Muscle layer of colon (tissue), 2 donors: ENCODE results near the gene PDE2A.
"Not testable (repeated sequence)": the region's sequence is repeated elsewhere in the genome, so short reads cannot be mapped to it uniquely, and the experiment has no call there.

Experiments
- H3K27ac ChIP-seq: one replicate; pipeline ENCODE4 v1.7.0; 2013; ENCODE audit warnings: low read depth, mild to moderate bottlenecking, low read length, moderate library complexity
- H3K27me3 ChIP-seq, 2 donors: one replicate each; pipeline ENCODE4 v1.7.0; 2013; ENCODE audit warnings: low read length in 2 of 2, mild to moderate bottlenecking in 2 of 2; ENCODE audit not compliant: insufficient read depth in 2 of 2, control insufficient read depth in 1 of 2
- H3K36me3 ChIP-seq: one replicate; pipeline ENCODE4 v1.7.0; 2013; ENCODE audit warnings: mild to moderate bottlenecking, low read length; ENCODE audit not compliant: insufficient read depth
- H3K4me1 ChIP-seq: one replicate; pipeline ENCODE4 v1.7.0; 2013; ENCODE audit warnings: mild to moderate bottlenecking, low read length; ENCODE audit not compliant: insufficient read depth
- H3K4me3 ChIP-seq, 2 donors: one replicate each; pipeline ENCODE4 v1.7.0; 2013; ENCODE audit warnings: low read length in 2 of 2, low read depth in 1 of 2, mild to moderate bottlenecking in 1 of 2, moderate library complexity in 1 of 2
- H3K9ac ChIP-seq: one replicate; pipeline ENCODE4 v1.7.0; 2013; ENCODE audit warnings: low read length
- H3K9me3 ChIP-seq: one replicate; pipeline ENCODE4 v1.7.0; 2013; ENCODE audit warnings: mild to moderate bottlenecking, low read length
- donor health status: abdominal sarcoma.
- donor health status: Adenocarcinoma of cecum.

The PDE2A gene

DNA sequence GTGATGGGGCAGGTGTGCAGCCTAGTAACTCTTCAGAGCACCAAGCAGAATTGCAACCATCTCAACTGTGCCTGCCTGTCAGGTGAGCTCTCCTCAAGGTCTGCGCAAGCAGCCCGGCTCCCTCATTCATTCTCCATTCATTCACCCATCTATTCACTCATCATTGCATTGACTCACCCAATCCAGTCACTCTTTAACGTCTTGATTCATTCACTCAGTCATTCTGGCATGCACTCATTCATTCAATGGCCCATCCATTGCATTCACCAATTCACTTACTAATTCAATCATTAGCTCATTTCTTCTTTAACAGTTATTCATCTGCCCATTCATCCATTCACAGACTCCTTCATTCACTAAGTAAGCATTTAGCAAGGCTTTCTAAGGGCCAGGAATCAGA is 111.8 kb downstream of the PDE2A start:
- Histone ChIP-seq H3K27ac (no peak overlapping the region), H3K4me3 (no peak overlapping the region), H3K9me3 (no peaks in the 10 kb centered on the region), H3K36me3 (no peaks in the 10 kb centered on the region), H3K9ac (no peak overlapping the region), H3K4me1 (no peaks in the 10 kb centered on the region), H3K27me3 (no peaks in the 10 kb centered on the region)

DNA sequence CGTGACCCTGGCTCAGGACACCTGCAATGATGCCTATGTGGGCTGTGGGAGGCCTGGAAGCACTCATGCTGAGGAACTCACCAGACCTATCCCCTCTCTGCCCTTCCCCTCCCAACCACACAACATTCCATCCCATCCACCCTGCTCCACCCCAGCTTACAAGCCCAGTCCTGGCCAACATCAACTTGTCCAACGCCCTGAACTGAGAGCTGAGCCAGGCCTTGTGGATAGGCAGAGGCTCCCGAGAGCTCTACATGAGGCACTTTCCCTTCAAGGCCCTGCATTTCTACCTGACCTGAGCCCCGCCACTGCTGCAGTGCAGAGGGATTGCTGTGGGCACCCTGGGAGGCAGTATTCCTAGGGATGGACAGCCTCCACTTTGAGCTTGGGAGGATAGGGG is 112.4 kb downstream of the PDE2A start:
- no peaks in the 10 kb centered on the region for H3K4me1 ChIP-seq
- H3K27me3 ChIP-seq = no peaks in the 10 kb centered on the region
- H3K36me3 ChIP-seq = no peaks in the 10 kb centered on the region
- no peak overlapping the region for H3K9ac ChIP-seq
- H3K4me3 ChIP-seq = no peak overlapping the region
- H3K9me3 ChIP-seq = no peaks in the 10 kb centered on the region
- no peak overlapping the region for H3K27ac ChIP-seq

- not testable (repeated sequence) for H3K27me3 ChIP-seq, H3K9me3 ChIP-seq, H3K36me3 ChIP-seq, H3K4me3 ChIP-seq, H3K27ac ChIP-seq, H3K4me1 ChIP-seq, H3K9ac ChIP-seq
Measured at GRCh38 chr11:72560864-72561263, 113.4 kb downstream of the PDE2A start.

DNA sequence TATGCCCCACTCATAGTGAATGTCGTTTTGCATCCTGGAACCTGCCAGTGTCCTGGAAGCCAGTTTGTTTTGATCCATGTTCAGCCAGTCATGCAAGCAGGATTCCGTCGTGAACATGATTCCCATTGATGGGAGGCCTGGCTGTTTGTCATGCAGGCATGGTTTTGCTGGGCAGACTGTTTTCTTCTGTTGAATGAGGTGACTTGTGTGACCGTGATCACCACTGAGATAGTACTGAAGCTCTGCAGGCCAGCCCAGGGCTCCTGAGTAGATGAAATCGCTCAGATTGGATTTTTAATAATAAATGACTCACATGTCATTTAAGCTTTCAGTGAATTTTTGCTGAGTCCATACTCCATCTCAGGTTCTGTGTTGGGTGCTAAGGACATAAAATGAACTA is 117.8 kb downstream of the PDE2A start:
- Histone ChIP-seq H3K4me3 (no peak overlapping the region), H3K27ac (no peak overlapping the region), H3K4me1 (no peaks in the 10 kb centered on the region), H3K36me3 (no peaks in the 10 kb centered on the region), H3K9me3 (no peaks in the 10 kb centered on the region), H3K9ac (no peak overlapping the region), H3K27me3 (no peaks in the 10 kb centered on the region)

DNA sequence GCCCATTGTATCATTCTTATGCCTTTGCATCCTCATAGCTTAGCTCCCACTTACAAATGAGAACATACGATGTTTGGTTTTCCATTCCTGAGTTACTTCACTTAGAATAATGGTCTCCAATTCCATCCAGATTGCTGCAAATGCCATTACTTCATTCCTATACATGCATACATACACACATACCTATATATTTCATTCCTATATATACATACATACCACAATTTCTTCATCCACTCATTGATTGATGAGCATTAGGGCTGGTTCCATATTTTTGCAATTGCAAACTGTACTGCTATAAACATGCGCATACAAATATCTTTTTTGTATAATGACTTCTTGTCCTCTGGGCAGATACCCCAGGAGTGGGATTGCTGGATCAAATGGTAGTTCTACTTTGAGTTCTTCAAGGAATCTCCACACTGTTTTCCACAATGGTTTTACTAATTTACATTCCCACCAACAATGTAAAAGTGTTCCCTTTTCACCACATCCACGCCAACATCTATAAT is 119.2 kb downstream of the PDE2A start:
- H3K27me3 ChIP-seq, H3K4me3 ChIP-seq, H3K36me3 ChIP-seq, H3K9me3 ChIP-seq, H3K9ac ChIP-seq, H3K27ac ChIP-seq, H3K4me1 ChIP-seq: not testable (repeated sequence)

- no peak overlapping the region for H3K4me3 ChIP-seq
- no peaks in the 10 kb centered on the region for H3K36me3 ChIP-seq
- no peak overlapping the region for H3K27ac ChIP-seq
- no peaks in the 10 kb centered on the region for H3K27me3 ChIP-seq
- H3K9ac ChIP-seq = no peak overlapping the region
- no peaks in the 10 kb centered on the region for H3K9me3 ChIP-seq
- no peaks in the 10 kb centered on the region for H3K4me1 ChIP-seq
Measured at GRCh38 chr11:72553706-72554105, 120.5 kb downstream of the PDE2A start.

DNA sequence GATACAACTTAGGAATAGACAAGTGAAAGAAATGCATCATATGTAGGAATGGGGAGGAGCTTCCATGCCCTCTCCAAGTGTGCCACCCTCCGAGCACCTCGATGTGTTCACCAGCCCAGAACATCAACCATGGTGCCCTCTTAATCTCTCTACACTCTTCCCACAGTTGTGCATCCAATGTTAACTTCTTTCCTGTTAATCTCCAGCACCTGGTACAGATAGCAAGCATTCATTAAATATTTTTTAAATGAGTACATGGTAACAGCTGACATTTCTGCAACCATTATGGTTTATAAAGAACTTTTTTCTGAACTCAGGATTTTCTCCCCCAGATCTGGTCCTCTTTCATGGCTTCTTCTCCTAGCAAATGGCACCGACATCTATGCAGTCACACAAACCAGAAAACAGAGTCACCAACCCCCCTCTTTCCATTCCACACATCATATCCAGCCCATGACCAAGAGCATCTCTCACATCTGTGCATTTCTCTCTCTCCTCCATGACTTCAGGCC is 121.8 kb downstream of the PDE2A start:
- H3K9ac ChIP-seq = no peak overlapping the region
- no peak overlapping the region for H3K4me3 ChIP-seq
- H3K36me3 ChIP-seq = no peaks in the 10 kb centered on the region
- no peak overlapping the region for H3K27ac ChIP-seq
- no peaks in the 10 kb centered on the region for H3K27me3 ChIP-seq
- no peaks in the 10 kb centered on the region for H3K9me3 ChIP-seq
- H3K4me1 ChIP-seq = no peaks in the 10 kb centered on the region

- Histone ChIP-seq H3K9ac (no peak overlapping the region), H3K27ac (no peak overlapping the region), H3K9me3 (no peaks in the 10 kb centered on the region)
Measured at GRCh38 chr11:72551571-72551970, 122.7 kb downstream of the PDE2A start.

DNA sequence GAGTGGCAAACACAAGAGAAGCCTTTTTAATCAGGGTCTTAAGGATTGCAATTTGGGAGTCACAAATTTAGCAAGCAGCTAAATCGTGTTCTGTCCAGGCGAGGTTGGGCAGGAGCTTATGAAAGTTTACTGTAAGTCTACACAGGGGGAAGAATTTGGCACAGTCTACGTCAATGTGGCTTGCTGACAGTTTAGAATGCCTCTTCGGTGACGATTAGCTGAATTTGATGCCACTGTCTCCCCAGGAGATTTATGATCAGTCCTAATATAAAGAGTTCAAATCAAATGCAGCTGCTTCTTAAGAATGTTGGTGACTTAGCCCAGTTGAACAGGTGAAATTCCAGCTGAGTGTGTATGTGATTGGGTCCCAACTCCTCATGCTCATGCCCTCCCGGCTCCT is 125.8 kb downstream of the PDE2A start:
- Histone ChIP-seq H3K27me3 (no peaks in the 10 kb centered on the region), H3K9ac (no peak overlapping the region)

More at GRCh38 chr11:72551571-72551970, 122.7 kb downstream of the PDE2A start:
- no peaks in the 10 kb centered on the region for H3K36me3 ChIP-seq
- H3K4me1 ChIP-seq = no peaks in the 10 kb centered on the region
- no peak overlapping the region for H3K4me3 ChIP-seq
- no peaks in the 10 kb centered on the region for H3K27me3 ChIP-seq

DNA sequence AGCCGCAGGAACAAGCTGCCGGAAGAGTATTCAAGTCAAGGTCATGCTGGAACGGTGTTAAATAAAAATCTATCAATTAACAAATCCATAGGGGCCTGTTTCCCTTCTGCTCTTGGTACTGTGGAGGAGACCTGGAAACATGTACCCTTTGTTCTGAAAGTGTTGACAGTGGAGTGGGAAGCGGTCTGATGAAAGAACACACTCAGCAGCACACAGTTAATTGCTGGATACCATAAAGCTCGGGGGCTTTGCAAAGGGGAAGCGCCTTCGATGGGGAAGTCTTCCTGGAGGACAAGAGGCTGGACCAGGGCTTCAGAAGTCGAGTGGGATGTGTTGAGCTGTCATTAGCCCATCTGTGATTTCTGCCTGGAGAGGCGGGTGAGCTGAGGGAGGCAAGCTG is 127.4 kb downstream of the PDE2A start:
- Histone ChIP-seq H3K9ac (no peak overlapping the region), H3K9me3 (no peaks in the 10 kb centered on the region)

More for the DNA sequence above, 125.8 kb downstream of the PDE2A start:
- Histone ChIP-seq H3K4me1 (no peaks in the 10 kb centered on the region), H3K36me3 (no peaks in the 10 kb centered on the region), H3K9me3 (no peaks in the 10 kb centered on the region), H3K4me3 (no peak overlapping the region), H3K27ac (no peak overlapping the region)

DNA sequence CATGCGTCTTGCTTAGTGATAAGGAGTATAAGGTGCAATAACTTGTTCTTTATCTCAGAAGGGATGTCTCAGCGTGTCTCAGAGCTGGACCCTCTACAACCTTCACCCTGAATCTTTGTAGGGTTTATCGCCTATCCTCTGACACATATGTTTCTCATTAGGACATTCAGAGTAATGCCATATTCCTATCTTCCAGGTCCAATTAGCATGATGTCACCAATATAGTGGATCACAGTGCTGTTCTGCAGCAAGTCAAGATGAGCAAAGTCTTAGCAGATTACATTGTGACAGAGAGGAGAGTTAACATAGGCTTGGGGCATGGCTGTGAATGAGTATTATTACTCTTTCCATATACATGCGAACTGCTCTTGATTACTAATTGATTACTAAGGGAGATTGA is 129.6 kb downstream of the PDE2A start:
- no peaks in the 10 kb centered on the region for H3K4me1 ChIP-seq
- no peaks in the 10 kb centered on the region for H3K36me3 ChIP-seq
- no peak overlapping the region for H3K4me3 ChIP-seq
- H3K27ac ChIP-seq = no peak overlapping the region
- no peak overlapping the region for H3K9ac ChIP-seq
- no peaks in the 10 kb centered on the region for H3K9me3 ChIP-seq
- H3K27me3 ChIP-seq = peaks cover 0 to 4% of the 10 kb centered on the region in 2 donors

More for the DNA sequence above, 127.4 kb downstream of the PDE2A start:
- Histone ChIP-seq H3K4me3 (no peak overlapping the region), H3K27me3 (peaks cover 0 to 4% of the 10 kb centered on the region in 2 donors), H3K27ac (no peak overlapping the region), H3K36me3 (no peaks in the 10 kb centered on the region), H3K4me1 (no peaks in the 10 kb centered on the region)

GRCh38 chr11:72543849-72544542 is 130.2 kb downstream of the PDE2A start:
- H3K4me1 ChIP-seq = no peaks in the 10 kb centered on the region
- H3K9me3 ChIP-seq = no peaks in the 10 kb centered on the region
- H3K36me3 ChIP-seq = no peaks in the 10 kb centered on the region
- no peak overlapping the region for H3K9ac ChIP-seq
- peaks cover 0 to 4% of the 10 kb centered on the region in 2 donors for H3K27me3 ChIP-seq
- no peak overlapping the region for H3K4me3 ChIP-seq
- no peak overlapping the region for H3K27ac ChIP-seq
